NT2/D1 (cell line): ENCODE results near the gene TBC1D22B.

Experiments
- SUZ12 ChIP-seq: IDR thresholded peaks from 2 replicates; pipeline ENCODE4 v1.6.1; 2011; ENCODE audit not compliant: insufficient read length, insufficient read depth; ENCODE audit errors: extremely low read depth
- YY1 ChIP-seq: IDR thresholded peaks from 2 replicates; pipeline ENCODE4 v1.6.1; 2011; ENCODE audit not compliant: insufficient read length, insufficient read depth
- ZNF274 ChIP-seq: IDR thresholded peaks from 2 replicates; pipeline ENCODE4 v1.6.1; 2011; ENCODE audit warnings: mild to moderate bottlenecking, low read depth, low read length

DNA sequence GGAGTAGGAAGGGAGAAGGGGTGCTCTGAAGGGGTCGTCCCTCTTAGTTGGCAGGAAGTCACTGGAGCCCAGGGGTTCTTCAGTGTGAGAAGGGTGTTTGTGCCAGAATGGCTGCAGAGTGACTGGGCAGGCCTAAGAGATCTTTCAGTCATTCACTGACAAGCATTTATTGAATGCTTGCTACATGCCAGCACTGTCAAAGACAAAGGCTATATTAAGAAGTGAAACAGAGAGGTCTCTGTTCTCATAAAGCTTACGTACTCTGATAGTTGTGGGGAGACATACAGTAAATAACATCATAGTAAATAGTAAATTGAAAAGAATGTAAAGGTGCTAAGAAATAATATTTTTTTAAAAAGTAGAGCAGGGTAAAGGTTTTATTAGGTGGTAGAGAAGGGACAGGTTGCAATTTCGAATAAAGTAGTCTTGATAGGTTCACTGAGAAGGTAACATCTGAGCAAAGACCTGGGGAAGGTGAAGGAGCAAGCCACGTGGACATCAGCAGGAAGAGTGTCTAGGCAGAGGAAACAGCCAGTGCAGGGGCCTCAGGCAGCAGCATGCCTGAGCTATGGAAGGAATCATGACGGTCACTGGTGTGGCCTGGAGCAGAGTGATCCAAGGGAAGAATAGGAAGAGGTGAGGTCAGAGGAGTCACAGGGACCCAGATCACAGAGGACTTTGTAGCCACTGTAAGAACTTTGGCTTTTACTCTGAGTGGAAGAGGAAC lies 59.9 kb downstream of the TBC1D22B start:
- no peak for TF ChIP-seq YY1
- no peak for TF ChIP-seq ZNF274
- no peak for TF ChIP-seq SUZ12
